Nephron progenitor cell (in vitro differentiated cells): ENCODE results near the gene CD300H.

ENCODE experiments used
- DNase-seq: peaks from one replicate; pipeline ENCODE4 v3.0.0; 2021
- H3K27ac Mint-ChIP-seq: 2 replicates; pipeline ENCODE4 v1.8.0; 2021; ENCODE audit warnings: mild to moderate bottlenecking, moderate library complexity, mixed read lengths
- H3K27me3 Mint-ChIP-seq: 2 replicates; pipeline ENCODE4 v1.8.0; 2021; ENCODE audit warnings: mild to moderate bottlenecking, low read depth, mixed read lengths; ENCODE audit not compliant: poor library complexity
- H3K36me3 Mint-ChIP-seq: 2 replicates; pipeline ENCODE4 v1.8.0; 2021; ENCODE audit warnings: low read depth, mixed read lengths
- H3K4me1 Mint-ChIP-seq: 2 replicates; pipeline ENCODE4 v1.8.0; 2021; ENCODE audit warnings: mixed read lengths
- H3K4me3 Mint-ChIP-seq: 2 replicates; pipeline ENCODE4 v1.8.0; 2021; ENCODE audit warnings: mild to moderate bottlenecking, moderate library complexity, mixed read lengths
- H3K9me3 Mint-ChIP-seq: 2 replicates; pipeline ENCODE4 v1.8.0; 2021; ENCODE audit warnings: mild to moderate bottlenecking, moderate library complexity, mixed read lengths
- TF ChIP-seq, protein P1 (sequence below): fragments of 200-600 bp; sonication (generic); IDR thresholded peaks from 2 replicates; pipeline ENCODE4 v1.5.0; 2021; ENCODE audit warnings: antibody characterized with exemption

The CD300H gene

DNA sequence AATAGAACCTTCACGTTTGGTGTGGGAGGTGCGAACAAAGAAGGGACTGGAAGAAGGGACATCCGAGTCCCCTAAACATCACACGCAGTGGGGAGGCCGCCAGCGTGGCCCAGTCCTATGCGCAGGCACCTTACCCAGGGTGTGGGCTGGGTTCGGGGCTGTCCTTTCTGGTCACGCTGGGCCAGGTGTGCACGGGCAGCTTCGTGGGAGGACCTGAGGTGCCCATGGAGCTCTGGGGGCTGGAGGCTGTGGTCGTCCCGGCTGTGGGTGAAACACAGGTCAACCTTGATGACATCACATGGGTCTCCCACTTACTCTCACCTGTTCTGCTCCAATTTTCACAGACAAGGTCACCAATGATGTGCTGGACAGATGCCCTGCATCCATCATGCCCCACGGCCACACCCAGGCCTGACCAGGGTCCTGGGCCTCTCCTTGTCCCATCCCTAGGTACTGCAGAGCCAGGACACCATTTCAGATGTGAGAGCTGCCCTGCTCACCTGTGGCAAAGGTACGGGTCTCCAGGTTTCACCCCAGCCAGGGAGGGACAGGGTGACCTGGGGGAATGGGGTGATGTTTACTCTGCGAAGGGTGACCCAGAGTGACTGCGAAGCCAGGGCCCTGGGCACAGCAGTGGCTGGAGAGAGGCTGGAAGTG, 24.5 kb downstream of the CD300H start:
- H3K4me1 Mint-ChIP-seq: peaks cover 10% of the 10 kb centered on the region
- H3K27ac Mint-ChIP-seq: no peak overlapping the region
- H3K9me3 Mint-ChIP-seq: no peaks in the 10 kb centered on the region

DNA sequence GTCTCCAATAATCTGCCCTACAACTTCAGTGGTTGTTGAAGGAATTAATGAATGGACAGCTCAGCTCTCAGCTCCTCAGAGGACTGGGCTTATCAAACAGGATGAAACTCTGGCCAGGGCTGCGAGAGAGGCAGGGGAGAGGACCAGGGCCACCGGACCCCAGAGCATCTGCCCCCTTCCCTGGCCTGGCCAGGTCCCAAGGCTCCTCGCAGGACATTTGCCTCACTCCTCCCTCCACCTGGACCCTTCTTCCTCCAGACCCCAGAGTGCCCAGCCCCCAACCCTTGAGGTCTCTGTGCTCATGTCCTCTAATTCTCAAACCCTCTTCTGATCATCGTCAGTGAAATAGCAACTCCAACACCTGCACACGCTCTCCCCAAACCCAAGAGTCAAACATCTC, 25.1 kb downstream of the CD300H start:
- H3K9me3 Mint-ChIP-seq: no peaks in the 10 kb centered on the region
- H3K27ac Mint-ChIP-seq: no peak overlapping the region
- peaks cover 45% of the 10 kb centered on the region for H3K27me3 Mint-ChIP-seq
- TF ChIP-seq, protein P1, sequence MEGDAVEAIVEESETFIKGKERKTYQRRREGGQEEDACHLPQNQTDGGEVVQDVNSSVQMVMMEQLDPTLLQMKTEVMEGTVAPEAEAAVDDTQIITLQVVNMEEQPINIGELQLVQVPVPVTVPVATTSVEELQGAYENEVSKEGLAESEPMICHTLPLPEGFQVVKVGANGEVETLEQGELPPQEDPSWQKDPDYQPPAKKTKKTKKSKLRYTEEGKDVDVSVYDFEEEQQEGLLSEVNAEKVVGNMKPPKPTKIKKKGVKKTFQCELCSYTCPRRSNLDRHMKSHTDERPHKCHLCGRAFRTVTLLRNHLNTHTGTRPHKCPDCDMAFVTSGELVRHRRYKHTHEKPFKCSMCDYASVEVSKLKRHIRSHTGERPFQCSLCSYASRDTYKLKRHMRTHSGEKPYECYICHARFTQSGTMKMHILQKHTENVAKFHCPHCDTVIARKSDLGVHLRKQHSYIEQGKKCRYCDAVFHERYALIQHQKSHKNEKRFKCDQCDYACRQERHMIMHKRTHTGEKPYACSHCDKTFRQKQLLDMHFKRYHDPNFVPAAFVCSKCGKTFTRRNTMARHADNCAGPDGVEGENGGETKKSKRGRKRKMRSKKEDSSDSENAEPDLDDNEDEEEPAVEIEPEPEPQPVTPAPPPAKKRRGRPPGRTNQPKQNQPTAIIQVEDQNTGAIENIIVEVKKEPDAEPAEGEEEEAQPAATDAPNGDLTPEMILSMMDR: no peak
- H3K4me1 Mint-ChIP-seq: peaks cover 10% of the 10 kb centered on the region
- H3K4me3 Mint-ChIP-seq: no peak overlapping the region
- DNase-seq: no peak
- no peaks in the 10 kb centered on the region for H3K36me3 Mint-ChIP-seq

More for the DNA sequence above, 24.5 kb downstream of the CD300H start:
- Mint-ChIP-seq H3K4me3 (no peak overlapping the region), H3K27me3 (peaks cover 39% of the 10 kb centered on the region), H3K36me3 (no peaks in the 10 kb centered on the region)
- TF ChIP-seq, protein P1: no peak
- DNase-seq: no peak

GRCh38 chr17:74541176-74542111, 25.9 kb downstream of the CD300H start:
- TF ChIP-seq, protein P1: no peak
- H3K27ac Mint-ChIP-seq: peak overlapping the region; percentile 72
- peaks cover 10% of the 10 kb centered on the region for H3K4me1 Mint-ChIP-seq
- H3K4me3 Mint-ChIP-seq: no peak overlapping the region
- no peaks in the 10 kb centered on the region for H3K36me3 Mint-ChIP-seq
- DNase-seq: no peak
- no peaks in the 10 kb centered on the region for H3K9me3 Mint-ChIP-seq
- H3K27me3 Mint-ChIP-seq: peaks cover 51% of the 10 kb centered on the region

- peaks cover 64% of the 10 kb centered on the region for H3K27me3 Mint-ChIP-seq
- H3K4me1 Mint-ChIP-seq: no peaks in the 10 kb centered on the region
- TF ChIP-seq, protein P1: no peak
- H3K4me3 Mint-ChIP-seq: no peak overlapping the region
- no peak for DNase-seq
- H3K9me3 Mint-ChIP-seq: peaks cover 11% of the 10 kb centered on the region
- H3K27ac Mint-ChIP-seq: no peak overlapping the region
- H3K36me3 Mint-ChIP-seq: no peaks in the 10 kb centered on the region
Measured at GRCh38 chr17:74539281-74539820, 28.0 kb downstream of the CD300H start.

DNA sequence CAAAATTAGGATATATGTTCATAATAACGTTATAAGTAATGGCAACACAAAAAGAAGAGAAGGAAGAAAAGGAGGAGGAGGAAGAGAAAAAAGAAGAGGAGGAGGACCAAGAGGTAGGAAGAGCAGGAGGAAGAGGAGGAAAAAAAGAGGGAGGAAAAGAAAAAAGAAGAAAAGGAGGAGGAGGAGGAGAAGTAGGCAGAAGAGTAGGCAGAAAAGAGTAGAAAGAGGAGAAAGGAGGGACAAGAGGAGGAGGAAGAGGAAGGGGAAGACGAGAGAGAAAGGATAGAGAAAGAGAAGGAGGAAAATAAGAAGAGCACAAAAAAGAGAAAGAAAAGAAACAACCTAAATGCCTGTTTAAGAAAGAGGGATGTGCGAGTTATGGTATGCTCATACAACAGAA, 30.4 kb downstream of the CD300H start:
- Mint-ChIP-seq H3K9me3 (peaks cover 19% of the 10 kb centered on the region), H3K27me3 (peaks cover 59% of the 10 kb centered on the region), H3K36me3 (no peaks in the 10 kb centered on the region), H3K4me1 (no peaks in the 10 kb centered on the region), H3K4me3 (no peak overlapping the region), H3K27ac (no peak overlapping the region)
- TF ChIP-seq, protein P1: no peak
- no peak for DNase-seq
